HTERT RPE-1 (cell line): ENCODE results near the gene SNED1.

Experiments used
- in situ Hi-C: fragments of 300-500 bp; cut with MboI; formaldehyde crosslinking; loops from 4 replicates; pipeline ENCODE4 v1.14.3; 2020; ENCODE audit warnings: low sequenced_read_pairs

Gene SNED1

DNA sequence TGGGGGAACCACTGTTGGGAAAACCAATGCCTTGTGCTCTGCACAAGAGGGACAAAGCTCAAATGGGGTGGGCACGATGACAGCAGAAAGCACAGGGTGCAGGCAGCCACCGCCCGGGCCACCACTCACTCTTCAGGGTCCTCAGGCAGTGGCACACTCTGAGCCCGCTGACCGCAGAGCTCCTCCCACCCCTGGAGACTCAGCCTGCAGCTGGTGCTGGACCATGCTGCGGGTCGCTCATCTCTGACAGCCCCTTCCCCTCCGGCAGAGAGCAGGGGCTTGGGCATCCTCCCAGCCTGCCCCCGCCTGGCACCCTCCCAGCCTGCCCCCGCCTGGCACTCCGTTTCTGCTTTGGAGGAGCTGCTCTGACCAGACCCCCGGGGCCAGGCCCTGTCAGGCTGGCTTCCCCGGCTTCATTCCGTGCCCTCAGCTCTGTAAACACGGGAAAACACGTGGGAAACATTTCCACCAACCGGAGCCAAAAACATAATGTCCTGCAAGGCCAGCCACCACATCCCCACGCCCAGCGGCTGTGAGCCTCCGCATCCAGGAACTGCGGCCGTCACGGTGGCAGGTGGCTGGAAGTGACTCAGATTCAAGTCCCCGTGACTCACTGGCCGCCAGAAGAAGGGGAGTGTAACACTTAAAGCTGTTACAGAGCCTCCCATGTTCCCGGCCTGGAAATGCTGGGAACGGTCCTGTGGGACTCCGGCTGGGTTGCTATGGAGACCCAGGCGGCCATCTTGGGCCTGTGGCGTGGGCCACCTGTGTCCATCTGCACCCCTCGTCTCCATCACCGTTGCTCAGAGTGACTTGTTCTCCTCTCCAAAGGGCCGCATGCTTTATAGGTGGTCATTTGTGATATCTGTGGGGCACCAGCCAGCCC, 6.8 kb upstream of the SNED1 start:
- in situ Hi-C loops = no loop called here

DNA sequence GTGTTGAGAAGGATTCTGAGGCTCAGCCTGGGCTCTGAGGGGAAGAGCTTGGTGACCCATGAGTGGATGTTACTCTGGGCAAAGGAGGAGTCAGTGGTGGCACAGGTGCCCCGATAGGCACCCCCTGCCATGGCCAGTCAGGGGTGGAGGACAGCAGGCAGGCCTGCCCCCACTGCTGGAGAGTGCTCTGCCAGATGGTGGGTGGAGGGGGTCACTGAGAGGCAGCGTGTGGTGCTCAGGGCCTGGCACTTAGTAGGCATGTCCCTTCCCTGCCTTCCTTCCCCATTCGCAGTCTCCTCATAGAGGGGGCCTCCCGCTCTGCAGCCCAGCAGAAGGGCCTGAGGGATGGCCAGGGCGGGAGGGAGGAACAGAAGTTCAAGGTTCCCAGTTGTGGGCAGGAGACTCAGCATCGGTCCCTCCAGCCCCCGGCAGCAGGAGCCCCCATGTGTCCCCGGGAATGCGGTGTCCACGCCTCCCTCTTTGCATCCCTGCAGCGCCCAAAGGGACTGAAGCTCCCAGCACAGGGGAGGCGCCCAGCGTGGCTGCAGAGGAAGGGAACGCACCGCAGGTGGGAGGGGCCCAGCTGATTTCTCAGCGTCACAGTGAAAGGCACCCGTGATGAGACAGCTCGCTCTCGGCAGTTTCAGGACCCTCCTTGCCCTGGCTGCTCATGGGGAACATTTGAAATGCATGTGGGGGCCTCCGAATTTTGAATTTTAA, 5.7 kb upstream of the SNED1 start:
- in situ Hi-C loops = no loop called here

DNA sequence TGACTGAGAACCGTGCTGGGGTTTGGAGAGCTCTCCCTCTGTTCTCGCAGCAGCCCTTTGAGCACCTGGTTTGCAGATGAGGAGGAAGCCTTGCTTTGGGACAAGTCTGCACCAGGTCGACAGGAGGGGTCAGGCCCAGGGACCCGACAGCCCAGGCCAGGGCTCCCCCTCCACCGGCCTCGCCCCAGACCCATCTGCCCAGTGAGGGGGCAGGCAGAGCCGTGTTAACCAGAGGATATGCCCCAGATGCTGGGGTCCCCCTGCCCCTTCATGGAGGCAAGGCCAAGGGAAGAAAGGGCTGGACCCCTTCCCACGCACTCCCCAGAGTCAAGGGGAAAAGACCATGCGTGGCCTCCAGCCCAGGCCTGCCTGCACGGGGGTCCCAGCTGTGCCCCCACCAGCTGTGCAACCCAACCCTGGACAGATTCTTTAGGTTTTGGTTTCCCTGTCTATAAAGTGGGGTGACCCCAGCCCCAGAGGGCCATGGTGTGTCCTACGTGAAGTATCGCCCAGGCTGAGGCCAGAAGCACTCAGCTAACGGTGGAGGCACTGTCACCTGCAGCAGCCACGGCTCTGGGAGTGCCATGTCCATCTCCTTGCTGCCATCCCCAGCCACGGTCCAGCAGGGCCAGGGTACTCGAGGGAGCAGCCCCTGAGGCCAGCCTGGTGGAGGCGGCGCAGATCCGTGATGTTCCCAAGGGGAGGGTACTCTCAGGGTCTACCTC, 4.8 kb upstream of the SNED1 start:
- in situ Hi-C loops = no loop called here

DNA sequence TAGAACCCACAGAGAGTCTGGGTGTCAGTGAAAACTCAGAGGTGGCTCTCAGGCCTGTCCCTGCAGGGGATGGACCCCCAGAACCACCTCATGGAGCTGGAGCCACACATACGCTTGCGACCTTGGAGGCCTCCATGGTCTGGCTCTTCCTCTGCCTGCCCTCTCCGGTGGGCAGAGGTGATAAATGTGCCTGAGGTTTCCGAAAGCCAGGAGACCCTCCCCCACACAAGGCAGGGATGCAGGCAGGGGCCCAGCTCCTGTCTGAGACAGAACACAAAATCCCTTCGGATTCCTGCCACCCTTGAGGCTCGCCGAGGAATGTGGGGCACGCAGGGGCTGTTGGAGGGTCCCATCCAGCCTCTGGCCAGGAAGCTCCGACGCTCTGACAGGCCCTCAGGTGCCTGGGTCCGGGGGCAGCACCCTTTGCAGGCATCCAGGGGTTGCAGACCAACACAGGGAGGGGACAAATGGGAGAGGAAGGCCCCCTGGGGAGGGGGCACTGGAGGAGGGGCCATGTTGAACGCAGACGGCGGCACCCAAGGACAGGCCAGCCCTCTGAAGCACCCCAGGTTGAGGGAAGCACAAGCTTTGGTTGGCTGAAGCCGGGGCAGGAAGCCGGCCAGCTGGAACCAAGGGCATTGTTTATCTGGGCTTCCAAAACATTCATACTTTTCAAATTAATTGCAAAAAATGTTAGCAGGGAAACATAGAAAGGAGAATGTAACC, 4.1 kb upstream of the SNED1 start:
- in situ Hi-C loops = no loop called here

DNA sequence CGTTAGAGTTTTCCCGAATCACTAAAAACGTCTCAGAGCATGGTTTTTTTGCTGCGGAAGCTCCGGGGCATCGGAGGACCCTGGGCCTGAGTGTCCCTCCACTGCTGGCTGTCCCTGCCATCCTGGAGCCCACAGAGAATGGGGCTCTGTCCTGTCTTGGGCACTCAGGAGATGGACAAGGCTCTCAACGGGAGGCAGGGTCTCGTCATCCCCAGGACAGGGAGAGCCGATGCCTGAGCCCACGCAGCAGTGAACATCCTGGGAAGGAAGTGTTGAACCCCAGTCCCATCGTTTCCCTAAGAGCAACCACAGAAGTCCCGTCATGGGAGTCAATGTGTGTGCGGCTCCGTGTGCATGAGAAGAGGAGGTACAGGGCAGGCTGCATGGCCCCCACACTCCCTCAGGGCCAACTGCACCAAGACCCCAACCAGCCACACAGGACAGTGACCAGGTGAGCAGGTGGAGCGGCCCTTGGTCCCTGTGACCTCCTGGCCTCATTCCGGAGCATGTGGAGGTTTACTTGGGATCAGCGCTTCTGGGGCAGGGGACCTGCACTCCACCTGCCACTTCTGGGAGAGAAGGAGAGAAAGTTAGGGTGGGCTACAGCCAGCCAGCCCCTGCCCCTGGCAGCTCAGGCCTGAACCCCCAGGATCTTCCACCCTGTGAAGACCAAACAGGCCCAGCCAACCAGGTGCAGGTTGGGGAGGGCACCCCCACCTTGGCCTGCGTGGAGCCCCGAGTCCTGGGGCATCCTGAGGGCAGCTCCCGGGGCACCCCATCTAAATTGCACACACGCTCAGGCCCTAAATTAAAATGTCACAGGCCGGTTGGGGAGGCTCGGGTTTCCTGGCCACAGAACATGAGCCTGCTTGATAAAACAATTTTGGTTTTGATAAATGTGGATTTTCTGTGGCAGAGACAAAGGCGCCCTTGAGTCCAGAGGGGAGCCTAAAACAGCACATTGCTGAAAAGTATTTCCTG, 3.1 kb upstream of the SNED1 start:
- in situ Hi-C loops = no loop called here

DNA sequence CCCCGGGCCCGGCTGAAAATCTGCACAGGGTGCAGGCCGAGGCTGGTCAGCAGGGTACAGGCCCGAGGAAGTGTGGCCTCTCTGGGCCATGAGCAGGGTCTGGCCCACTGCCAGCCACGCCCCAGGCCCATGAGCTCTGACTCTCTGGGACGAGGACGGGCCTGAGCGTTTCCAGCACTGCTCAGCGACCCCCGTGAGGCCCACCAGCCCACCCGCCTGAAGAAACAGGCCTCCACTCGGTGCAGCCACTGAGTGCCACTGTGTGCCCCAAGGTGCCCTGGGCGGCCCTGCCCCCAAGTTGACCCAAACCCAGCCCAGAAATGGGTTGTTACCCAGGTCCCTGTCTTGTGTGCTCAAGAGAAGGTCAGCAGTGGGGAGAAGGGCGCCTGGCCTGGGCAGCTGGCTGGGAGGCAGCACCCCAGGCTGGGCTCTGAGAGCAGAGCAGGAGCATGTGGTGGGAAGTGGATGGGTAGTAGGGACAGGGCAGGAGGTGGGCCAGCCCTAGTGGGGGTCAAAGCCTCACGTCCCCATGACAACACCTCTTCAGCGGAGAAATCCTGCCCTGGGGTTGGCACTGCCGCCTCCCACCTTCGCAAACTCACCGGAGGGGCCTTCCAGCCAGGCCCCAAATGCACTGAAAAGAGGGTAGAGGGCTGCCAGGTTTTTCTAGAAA, 2.1 kb upstream of the SNED1 start:
- in situ Hi-C loops = no loop called here

DNA sequence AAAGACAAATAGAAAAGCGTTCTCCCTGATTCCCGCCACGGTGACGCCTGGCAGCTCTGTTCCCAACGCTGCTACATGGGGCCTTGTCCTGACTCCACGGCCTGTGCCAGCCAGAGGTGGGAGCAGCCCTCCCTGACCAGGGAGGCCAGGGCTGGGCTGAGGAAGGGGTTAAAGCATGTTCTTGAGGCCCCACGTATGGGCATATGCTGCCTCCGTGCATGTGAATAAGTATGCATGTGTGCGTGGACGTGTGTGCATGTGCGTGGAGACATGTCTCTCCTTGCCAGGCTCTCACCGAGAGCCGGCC, 1.6 kb upstream of the SNED1 start:
- in situ Hi-C loops = no loop called here

DNA sequence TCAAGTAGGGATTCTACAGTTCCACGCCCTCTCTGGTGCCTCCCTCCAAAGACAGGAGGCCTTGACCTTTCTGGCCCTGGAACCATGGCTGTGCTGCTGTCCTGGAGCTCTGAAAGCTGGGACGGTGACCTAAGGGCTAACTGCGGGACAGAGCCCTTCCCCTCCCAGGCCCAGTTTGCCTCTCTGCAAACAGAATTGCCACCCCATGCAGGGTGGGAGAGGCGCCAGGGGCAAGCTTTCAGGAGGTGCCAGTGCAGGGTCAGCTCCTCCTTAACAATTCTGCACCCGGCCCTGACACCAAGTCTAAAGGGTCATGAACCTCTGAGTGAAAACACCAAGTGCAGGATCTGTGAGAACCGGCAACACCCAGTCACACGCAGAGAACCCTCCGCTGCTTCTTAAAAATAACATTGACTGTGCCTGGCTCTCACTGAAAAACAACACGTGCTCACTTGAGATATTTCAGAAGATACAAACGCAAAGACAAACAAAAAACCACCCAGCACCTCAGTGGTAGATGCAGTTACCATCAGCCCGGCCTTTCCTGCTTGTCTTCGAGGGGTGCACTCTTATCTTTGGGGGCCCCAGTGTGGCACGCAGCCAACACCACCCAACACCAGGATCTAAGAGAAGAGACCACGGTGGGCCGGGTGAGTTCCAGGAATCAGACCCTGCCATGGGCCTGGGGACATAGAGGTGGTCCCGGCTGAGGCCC, 1.1 kb upstream of the SNED1 start:
- in situ Hi-C loops = no loop called here

DNA sequence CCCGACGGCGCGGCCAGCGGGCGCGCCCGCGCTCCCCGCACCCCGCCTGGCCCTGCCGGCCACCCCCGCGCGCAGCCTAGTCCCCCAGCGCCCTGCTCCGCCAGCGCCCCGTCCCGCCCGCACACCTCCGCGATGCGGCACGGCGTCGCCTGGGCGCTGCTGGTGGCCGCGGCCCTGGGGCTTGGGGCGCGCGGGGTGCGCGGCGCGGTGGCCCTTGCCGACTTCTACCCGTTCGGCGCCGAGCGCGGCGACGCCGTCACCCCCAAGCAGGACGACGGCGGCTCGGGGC, 232 bp downstream of the SNED1 start:
- in situ Hi-C loops = no loop called here

DNA sequence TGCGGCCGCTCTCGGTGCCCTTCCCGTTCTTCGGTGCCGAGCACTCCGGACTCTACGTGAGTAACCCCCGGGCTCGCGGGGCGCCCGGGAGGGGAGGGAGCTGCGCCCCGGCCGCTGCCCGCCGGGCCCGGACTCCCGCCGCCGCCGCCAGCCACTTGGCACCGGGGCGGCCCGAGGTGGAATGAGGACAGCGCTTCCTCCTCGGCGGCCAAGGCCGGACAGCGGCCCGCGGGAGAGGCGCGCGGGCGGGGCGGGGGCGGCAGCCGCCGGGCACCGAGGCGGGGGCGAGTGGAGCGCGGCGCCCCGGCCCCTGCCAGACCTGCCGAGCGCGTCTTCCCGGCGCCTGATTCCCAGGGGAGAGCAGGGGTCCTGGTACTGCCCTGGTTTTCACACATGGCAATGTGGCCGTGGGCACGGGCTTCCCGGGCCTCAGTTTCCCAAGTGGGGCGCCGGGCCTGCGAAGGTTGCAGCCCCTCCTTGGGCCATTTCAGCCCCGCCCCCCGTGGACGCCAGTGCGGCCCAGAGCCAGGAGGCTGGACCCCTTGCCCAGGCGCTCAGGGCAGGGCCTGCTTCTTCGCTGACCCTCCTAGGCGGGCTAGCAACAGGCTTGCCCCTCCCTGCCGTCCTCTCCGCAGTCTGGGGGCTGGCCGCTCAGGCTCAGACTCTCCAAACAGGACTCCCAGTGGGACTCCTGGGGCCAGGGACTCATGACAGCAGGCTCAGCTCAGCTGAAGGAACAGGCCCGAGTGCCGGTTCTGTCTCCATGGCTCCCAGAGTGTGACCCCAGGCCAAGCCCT, 775 bp downstream of the SNED1 start:
- in situ Hi-C loops = no loop called here

DNA sequence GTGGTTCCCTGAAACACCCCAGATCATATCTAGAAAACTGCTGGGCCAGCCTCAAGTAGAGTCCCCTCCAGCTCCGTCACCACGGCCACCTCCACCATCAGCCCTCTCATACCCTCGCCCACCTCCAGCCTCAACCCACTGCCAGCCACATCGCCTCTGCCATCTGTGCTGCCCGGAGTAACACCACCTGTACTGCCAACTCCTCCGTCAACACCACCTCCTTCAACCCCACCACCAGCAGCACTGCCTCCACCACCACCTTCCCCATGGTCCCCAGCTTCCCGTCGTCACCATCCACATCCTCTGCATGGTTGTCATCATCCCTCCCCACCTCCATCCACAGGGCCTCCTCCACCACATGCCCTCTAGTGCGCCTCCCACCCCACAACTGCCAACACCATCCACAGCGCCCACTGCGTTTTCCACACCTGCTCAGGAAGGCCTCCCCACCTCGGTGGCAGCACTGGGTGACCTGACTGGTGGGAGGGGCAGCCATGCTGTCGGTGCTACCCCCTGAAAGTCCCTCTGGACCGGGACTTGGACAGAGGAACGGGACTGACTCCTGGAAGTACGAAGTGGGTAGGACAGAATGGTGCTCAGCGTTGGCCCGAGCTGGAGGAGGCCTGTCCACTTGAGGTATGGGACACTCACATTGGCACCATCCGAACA, 1.6 kb downstream of the SNED1 start:
- in situ Hi-C loops = no loop called here

DNA sequence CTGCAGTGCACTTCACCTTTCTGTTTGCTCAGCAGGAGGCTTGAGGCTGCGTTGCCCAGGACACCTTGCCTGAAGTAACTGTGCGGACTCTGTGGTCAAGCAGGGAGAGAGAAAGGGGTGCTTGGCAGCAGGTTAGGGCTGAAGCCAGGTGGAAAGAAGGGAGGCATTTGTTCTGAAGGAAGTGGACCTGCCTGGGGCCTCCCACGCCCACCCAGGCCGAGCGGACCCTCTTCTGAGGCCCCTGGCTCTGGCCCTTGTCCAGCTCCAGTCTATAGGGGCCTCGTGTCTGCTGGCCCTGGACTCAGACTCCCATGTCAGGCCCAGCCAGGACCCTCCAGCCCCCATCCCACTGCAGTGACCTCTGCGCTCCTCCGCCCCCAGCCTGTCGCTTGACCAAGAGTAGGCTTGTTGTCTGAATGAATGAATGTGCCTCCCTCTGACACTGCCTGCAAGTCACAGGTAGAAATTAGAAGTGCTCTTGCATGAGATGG, 2.5 kb downstream of the SNED1 start:
- in situ Hi-C loops = no loop called here

DNA sequence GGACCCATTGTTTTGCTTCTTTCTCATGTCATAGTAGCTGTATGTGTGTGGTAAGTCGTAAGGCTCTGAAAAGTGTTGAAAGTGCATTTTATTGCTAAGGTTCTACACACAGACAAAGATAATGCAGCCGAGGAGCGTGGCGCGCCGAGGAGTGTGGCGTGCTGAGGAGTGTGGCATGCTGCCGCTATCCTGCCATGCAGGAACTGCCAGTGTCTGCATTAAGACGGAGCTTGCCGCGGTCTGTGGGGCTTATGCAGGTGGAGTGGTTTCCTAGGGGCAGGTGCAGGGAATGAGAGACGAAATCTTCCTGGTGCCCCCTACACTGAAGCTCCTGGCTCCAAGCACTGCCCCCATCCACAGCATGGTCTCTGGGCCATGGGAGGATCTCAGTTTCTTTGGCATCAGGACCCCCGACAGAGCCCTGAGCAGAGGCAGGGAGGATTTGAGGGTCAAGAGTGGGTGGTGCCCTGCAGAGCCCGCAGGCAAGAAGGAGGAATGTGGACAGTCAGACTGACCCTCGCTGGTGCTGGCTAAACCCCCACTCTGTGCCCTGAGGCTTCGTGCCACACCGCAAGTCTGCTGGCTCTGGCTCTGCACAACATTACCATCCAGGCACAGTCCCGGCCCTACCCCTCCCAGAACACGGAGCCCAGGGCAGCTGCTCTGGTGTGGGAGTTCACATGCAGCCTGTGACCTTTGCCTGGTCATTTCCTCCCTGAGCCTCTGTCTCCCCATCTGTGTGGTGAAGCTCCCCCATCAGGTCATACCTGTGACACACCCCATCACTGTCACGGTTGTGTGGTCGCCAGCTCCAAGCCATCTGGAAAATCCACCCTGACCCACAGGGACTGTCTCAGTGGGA, 3.2 kb downstream of the SNED1 start:
- in situ Hi-C loops = no loop called here

DNA sequence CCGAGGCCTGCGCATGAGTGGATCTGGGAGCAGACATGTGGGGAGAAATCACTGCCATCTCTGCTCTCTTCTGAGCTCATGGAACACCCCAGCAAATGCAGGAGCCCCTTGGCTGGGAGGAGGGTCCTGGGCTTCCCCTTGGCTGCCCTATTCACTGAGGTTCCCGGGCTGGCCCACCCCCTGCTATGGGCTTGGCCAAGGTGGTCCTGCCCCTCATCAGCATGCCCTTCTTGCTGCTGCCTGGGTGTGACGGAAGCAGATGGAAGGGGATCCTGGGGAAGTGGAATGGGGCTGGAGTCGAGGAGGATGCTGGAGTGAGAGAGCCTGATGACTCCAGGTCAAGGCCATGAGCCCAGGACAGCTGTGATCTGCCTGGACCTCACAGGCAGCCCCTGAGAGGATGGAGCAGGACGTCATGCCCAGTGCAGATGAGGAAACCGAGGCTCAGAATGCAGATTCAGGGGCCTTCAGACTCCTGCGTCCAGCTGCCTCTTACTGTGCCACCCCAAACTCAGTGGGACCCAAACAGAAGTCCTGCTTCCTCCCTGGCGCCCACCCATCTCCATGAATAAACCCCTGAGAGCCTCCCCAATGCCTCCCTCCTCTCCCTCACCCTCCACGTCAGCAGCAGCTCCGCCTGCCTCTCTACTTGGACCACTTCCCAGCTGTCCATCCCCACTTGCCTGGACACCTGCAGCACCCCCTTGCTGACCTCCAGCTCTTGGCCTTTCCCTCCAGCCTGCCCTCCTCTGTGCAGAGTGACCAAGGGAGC, 4.0 kb downstream of the SNED1 start:
- in situ Hi-C loops = no loop called here

DNA sequence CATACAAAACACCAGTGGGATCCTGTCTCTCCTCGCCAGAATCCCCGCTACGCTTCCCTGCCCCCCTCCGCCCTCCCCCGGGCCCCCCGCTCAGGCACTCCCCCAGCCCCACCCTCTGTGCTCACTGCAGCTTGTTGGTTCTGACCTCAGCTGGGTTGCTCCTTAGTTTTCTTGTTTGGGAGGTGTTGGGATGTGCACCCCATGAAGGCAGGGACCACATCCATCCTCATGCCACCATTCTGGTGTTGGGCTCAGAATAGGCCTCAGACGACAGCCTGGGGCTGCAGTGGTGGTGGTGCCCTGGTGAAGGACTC, 4.6 kb downstream of the SNED1 start:
- in situ Hi-C loops = no loop called here

DNA sequence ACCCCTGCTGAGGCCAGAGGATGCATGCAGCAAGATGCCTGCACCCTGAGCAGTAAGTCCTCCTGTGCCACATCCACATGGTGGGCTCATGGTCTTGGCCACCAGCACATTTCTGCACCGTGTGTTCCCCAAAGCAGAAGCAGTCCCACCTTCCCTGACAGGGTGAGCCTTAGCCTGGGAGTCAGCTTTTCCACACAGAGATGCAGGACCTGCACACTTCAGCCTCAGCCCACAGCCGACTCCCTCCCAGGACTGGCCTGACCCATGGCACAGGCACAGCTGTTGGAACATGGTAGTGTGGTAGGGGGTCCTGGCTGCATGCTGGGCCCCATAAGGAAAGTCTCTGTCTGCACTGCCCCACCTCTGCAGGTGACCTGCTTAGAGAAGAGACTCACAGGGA, 5.0 kb downstream of the SNED1 start:
- in situ Hi-C loops = no loop called here
